Tibial artery (tissue), 4 donors: Measurements from ENCODE around the gene PRKD1.

Source experiments
- DNase-seq, 2 donors: peaks; one replicate each; pipeline ENCODE4 v3.0.0-alpha.2; 2019
- H3K27ac ChIP-seq, 2 donors: fragments of 200-600 bp; sonication (generic) in 1 of 2; 1 replicate in 1 of 2; 2 replicates in 1 of 2; pipeline ENCODE4 v1.5.1; 2018 to 2019; ENCODE audit warnings: mild to moderate bottlenecking in 1 of 2
- H3K27me3 ChIP-seq, 2 donors: fragments of 200-600 bp; sonication (generic) in 1 of 2; one replicate each; pipeline versions ENCODE4 v1.5.1 to v1.6.0; 2016 to 2019
- H3K36me3 ChIP-seq, 3 donors: fragments of 200-600 bp; sonication (generic) in 2 of 3; one replicate each; pipeline ENCODE4 v1.5.1; 2016 to 2019; ENCODE audit warnings: mild to moderate bottlenecking in 2 of 3
- H3K4me1 ChIP-seq, 4 donors: fragments of 200-600 bp; sonication (generic) in 2 of 4; 1 replicate in 3 of 4; 2 replicates in 1 of 4; pipeline ENCODE4 v1.5.1; 2016 to 2019
- H3K4me3 ChIP-seq, 2 donors: fragments of 200-600 bp; sonication (generic) in 1 of 2; 1 replicate in 1 of 2; 2 replicates in 1 of 2; pipeline ENCODE4 v1.5.1; 2018 to 2019; ENCODE audit warnings: mild to moderate bottlenecking in 2 of 2
- H3K9me3 ChIP-seq, 3 donors: fragments of 200-600 bp; sonication (generic) in 1 of 3; one replicate each; pipeline ENCODE4 v1.5.1; 2016 to 2019
- intact Hi-C: fragments of 100-400 bp; cut with DNase I; formaldehyde crosslinking; loops from one replicate; pipeline ENCODE4 v1.15.0; 2023; ENCODE audit warnings: low total_unique reads
- TF ChIP-seq, protein P1 (sequence below), 2 experiments: fragments of 200-600 bp in 1 of 2; fragments of 450-650 bp in 1 of 2; IDR thresholded peaks; one replicate each; pipeline ENCODE4 v1.5.1; 2017 to 2019; ENCODE audit warnings: antibody characterized with exemption in 2 of 2, mild to moderate bottlenecking in 1 of 2, moderate library complexity in 1 of 2

PRKD1 gene

DNA sequence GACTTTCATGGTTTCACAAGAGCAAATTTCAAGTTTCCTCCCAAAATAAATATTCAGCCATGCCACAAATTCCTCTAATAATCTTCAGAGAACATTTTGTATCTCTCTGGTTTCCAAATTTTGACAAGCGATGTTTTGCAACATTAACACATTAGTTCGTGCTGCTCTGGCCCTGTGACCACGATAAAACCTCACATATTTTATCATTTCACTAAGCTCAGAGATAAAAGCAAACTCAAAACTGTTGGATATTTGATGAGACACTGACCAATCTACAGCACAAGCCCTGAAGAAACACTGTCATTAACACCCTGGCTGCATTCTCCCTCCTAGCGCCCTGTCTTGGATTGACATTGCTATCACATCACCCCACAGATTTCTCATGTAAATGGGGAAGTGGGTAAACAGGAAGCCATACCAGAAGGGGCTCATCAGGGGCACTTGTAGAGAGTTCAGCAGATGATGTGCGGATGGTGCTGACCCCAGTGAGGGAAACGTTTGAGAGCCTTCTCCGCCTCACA lies 264.3 kb downstream of the PRKD1 start:
- H3K27ac ChIP-seq: peak overlapping the region; percentile 41 to 51
- H3K4me3 ChIP-seq: no peak overlapping the region

DNA sequence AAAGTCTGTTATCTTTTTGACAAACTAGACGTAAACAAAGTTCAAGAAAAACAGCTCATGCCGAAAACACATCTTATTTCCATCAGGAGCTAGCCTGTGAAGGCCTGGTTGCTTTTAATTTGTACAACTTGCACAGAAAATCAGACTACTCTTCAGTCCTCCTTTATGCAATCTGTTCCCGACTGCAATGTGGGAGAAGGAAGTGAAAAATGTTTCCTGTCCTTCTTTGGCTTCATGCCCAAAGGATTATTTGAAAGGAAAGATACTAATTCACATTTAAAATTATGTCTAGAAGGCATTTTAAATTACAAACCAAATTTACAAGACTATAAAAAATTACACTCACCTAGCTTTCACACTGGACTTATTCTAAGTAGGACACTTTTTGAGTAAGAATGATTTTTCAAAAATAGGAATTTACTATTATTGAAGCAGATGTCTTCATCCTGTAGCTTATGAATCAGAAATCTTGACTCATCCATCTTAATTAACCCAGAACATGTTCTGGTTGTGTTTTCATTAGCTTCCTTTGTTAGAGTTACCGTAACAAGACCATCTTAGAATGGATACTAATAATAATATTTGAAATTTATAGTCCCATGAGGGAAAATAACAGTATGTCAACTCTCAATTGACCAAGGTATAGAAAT lies 272.6 kb downstream of the PRKD1 start:
- Histone ChIP-seq H3K36me3 (peaks cover 0 to 4% (median 0%) of the 10 kb centered on the region in 3 donors), H3K4me1 (peaks cover 0 to 17% (median 0%) of the 10 kb centered on the region in 4 donors), H3K27me3 (no peaks in the 10 kb centered on the region), H3K9me3 (no peaks in the 10 kb centered on the region), H3K27ac (peak overlapping the region in 1 of 2 donors; percentile 12), H3K4me3 (no peak overlapping the region)
- TF ChIP-seq, protein P1, sequence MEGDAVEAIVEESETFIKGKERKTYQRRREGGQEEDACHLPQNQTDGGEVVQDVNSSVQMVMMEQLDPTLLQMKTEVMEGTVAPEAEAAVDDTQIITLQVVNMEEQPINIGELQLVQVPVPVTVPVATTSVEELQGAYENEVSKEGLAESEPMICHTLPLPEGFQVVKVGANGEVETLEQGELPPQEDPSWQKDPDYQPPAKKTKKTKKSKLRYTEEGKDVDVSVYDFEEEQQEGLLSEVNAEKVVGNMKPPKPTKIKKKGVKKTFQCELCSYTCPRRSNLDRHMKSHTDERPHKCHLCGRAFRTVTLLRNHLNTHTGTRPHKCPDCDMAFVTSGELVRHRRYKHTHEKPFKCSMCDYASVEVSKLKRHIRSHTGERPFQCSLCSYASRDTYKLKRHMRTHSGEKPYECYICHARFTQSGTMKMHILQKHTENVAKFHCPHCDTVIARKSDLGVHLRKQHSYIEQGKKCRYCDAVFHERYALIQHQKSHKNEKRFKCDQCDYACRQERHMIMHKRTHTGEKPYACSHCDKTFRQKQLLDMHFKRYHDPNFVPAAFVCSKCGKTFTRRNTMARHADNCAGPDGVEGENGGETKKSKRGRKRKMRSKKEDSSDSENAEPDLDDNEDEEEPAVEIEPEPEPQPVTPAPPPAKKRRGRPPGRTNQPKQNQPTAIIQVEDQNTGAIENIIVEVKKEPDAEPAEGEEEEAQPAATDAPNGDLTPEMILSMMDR (IDR thresholded peaks at IDR 0.05): no peak
- no peak for DNase-seq
- intact Hi-C loops: no loop called here

More for the DNA sequence above, 264.3 kb downstream of the PRKD1 start:
- Histone ChIP-seq H3K36me3 (peaks cover 0 to 7% (median 5%) of the 10 kb centered on the region in 3 donors), H3K4me1 (peaks cover 0 to 19% (median 3%) of the 10 kb centered on the region in 4 donors), H3K27me3 (no peaks in the 10 kb centered on the region), H3K9me3 (no peaks in the 10 kb centered on the region)
- intact Hi-C loops: no loop called here
- TF ChIP-seq, protein P1 (IDR thresholded peaks at IDR 0.05): no peak
- peak in 1 of 2 donors; percentile 39 for DNase-seq

DNA sequence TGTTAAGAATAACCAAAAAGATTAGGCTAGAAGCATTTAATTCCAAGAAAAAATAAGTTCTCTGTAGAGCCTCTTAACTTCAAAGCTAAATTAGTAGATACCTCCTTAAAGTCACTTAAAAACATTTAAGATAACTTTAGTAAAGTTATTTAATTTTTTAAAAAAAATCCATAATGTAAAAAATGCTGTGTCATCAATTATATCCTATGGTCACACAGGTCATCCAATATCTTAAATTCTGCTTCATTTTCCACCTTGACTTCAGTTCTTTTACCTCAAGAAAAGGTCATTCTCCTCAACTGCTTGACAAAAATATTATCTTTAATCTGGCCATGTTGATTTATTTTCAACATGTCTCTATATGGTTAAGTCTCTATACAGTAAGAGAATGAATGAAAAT lies 274.3 kb downstream of the PRKD1 start:
- no peak for DNase-seq
- H3K27me3 ChIP-seq: no peaks in the 10 kb centered on the region
- peaks cover 0 to 17% (median 0%) of the 10 kb centered on the region in 4 donors for H3K4me1 ChIP-seq
- H3K36me3 ChIP-seq: peaks cover 0 to 13% (median 0%) of the 10 kb centered on the region in 3 donors
- peaks cover 0 to 8% (median 4%) of the 10 kb centered on the region in 3 donors for H3K9me3 ChIP-seq
- TF ChIP-seq, protein P1 (IDR thresholded peaks at IDR 0.05): no peak
- H3K27ac ChIP-seq: no peak overlapping the region
- H3K4me3 ChIP-seq: no peak overlapping the region
- intact Hi-C loops: no loop called here

DNA sequence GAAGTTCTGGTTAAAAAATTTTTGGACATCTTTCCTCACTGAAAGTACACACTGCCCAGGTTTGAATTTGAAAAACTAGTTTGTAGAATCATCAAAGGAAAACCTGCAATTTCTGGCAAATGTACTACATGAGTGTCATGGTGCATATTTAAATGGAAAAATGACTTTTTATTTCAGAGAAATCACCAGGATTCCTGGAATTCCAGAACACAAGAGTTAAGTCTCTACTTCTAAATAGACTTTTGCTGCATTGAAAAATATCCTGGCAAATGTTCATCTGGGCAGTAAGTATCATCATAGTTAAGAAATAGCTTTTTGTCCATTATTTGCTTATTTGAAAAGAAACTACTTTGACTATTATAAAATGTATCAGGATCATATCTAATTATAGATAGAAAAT lies 275.1 kb downstream of the PRKD1 start:
- Histone ChIP-seq H3K36me3 (peaks cover 0 to 20% (median under 1%) of the 10 kb centered on the region in 3 donors), H3K4me3 (no peak overlapping the region), H3K27me3 (no peaks in the 10 kb centered on the region), H3K9me3 (peaks cover under 1 to 12% (median 8%) of the 10 kb centered on the region in 3 donors), H3K27ac (no peak overlapping the region), H3K4me1 (peaks cover 0 to 17% (median 0%) of the 10 kb centered on the region in 4 donors)
- intact Hi-C loops: no loop called here
- TF ChIP-seq, protein P1 (IDR thresholded peaks at IDR 0.05): no peak
- no peak for DNase-seq

DNA sequence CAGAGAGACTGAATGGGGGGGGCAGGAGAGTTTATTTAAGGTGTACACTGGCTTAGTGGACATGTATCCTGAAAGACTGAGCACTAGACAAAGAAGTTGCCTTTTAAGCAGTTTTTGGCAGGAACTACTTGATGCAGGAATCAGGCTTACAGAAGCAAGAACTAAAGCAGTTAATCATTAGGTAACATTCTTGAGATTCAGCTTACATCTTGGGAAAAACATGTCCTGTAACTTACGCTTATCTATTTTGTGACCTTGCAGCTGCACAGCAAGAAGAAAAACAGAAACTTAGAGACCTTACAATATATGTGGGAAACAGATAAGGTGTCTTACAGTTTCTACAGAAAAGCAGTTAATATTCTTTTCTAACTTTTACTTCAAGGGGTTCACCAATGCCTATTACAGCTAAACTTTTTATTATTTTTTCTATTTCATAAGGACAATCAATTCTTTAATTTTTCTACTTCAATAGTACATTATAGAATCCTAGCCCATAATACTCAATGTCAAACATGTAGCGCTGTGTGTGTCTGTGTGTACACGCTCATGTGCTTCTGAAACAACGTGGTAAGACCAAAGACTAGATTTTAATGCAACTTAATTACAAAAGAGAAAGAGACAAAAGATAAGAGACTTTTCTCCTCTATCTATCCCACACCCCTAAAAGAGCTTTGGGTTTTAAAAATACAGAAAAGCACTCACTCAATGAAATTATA lies 276.9 kb downstream of the PRKD1 start:
- intact Hi-C loops: no loop called here
- TF ChIP-seq, protein P1 (IDR thresholded peaks at IDR 0.05): no peak
- Histone ChIP-seq H3K36me3 (peaks cover 0 to 25% (median 3%) of the 10 kb centered on the region in 3 donors), H3K4me1 (peaks cover 0 to 17% (median 0%) of the 10 kb centered on the region in 4 donors), H3K4me3 (no peak overlapping the region), H3K27me3 (no peaks in the 10 kb centered on the region), H3K9me3 (peaks cover 4 to 17% (median 11%) of the 10 kb centered on the region in 3 donors), H3K27ac (no peak overlapping the region)
- DNase-seq: no peak
